CD4-positive, CD25-positive, alpha-beta regulatory T cell (primary cell): ENCODE results near the gene CNOT1. TPM values are rescaled to one million over a fixed set of nuclear protein-coding genes. Genes with fewer than 3 reads are reported as not detected.

Experiments
- ATAC-seq, 2 donors: fragments of 150-1000 bp; cut with Tn5 transposase; one replicate each; pipeline ENCODE4 v1.10.0; 2021; ENCODE audit warnings: low read depth in 2 of 2, moderate number of reproducible peaks in 2 of 2, moderate library complexity in 1 of 2
- DNase-seq, 3 donors: peaks; one replicate each; pipeline versions ENCODE4 v3.0.0 to v3.0.0-alpha.2; 2012 to 2022; ENCODE audit warnings: mixed read lengths in 1 of 3
- H3K27ac ChIP-seq: one replicate; pipeline ENCODE4 v1.7.0; 2013; ENCODE audit warnings: mild to moderate bottlenecking, low read length; ENCODE audit not compliant: insufficient read depth, poor library complexity, severe bottlenecking
- H3K27me3 ChIP-seq: one replicate; pipeline ENCODE4 v1.7.0; 2013; ENCODE audit warnings: low read length; ENCODE audit not compliant: control insufficient read depth, insufficient read depth
- H3K36me3 ChIP-seq: one replicate; pipeline ENCODE4 v1.7.0; 2013; ENCODE audit warnings: mild to moderate bottlenecking, low read length, moderate library complexity; ENCODE audit not compliant: control insufficient read depth, insufficient read depth
- H3K4me1 ChIP-seq: 2 replicates; pipeline ENCODE4 v1.7.0; 2013; ENCODE audit warnings: mild to moderate bottlenecking, low read length; ENCODE audit not compliant: insufficient read depth, control insufficient read depth, poor library complexity, severe bottlenecking
- H3K4me3 ChIP-seq: one replicate; pipeline ENCODE4 v1.7.0; 2013; ENCODE audit warnings: low read depth, mild to moderate bottlenecking, low read length, moderate library complexity
- H3K9me3 ChIP-seq, 2 experiments: 1 replicate in 1 of 2; 2 replicates in 1 of 2; pipeline ENCODE4 v1.7.0; 2013; ENCODE audit warnings: low read length in 2 of 2, mild to moderate bottlenecking in 1 of 2, moderate library complexity in 1 of 2; ENCODE audit not compliant: control insufficient read depth in 2 of 2
- H3K27ac Mint-ChIP-seq, 3 donors: one replicate each; pipeline ENCODE4 v1.8.0; 2020 to 2022; ENCODE audit warnings: mild to moderate bottlenecking in 3 of 3, mixed read lengths in 3 of 3, moderate library complexity in 2 of 3
- H3K27me3 Mint-ChIP-seq: one replicate; pipeline ENCODE4 v1.8.0; 2022; ENCODE audit warnings: mild to moderate bottlenecking, mixed read lengths
- H3K36me3 Mint-ChIP-seq: one replicate; pipeline ENCODE4 v1.8.0; 2020; ENCODE audit warnings: mixed read lengths
- H3K4me1 Mint-ChIP-seq, 4 donors: one replicate each; pipeline ENCODE4 v1.8.0; 2020 to 2022; ENCODE audit warnings: mixed read lengths in 4 of 4, mild to moderate bottlenecking in 1 of 4
- H3K4me3 Mint-ChIP-seq, 4 donors: one replicate each; pipeline ENCODE4 v1.8.0; 2020 to 2022; ENCODE audit warnings: mild to moderate bottlenecking in 4 of 4, mixed read lengths in 4 of 4, moderate library complexity in 3 of 4
- H3K9me3 Mint-ChIP-seq, 7 donors: one replicate each; pipeline ENCODE4 v1.8.0; 2020 to 2022; ENCODE audit warnings: mixed read lengths in 7 of 7, mild to moderate bottlenecking in 3 of 7, moderate library complexity in 2 of 7
- polyA plus RNA-seq, 4 donors: library from polyadenylated mRNA; unstranded; fragments of 300-500 nt; fragmentation: Illumina TruSeq; gene quantifications; one replicate each; pipeline ENCODE4 v1.2.3, GENCODE V29; 2021
- total RNA-seq: library from RNA; stranded (reverse); gene quantifications from one replicate; pipeline ENCODE4 v1.2.3, GENCODE V29; 2022

The CNOT1 gene
- total and polyA plus RNA-seq, 5 donors from 2014 or later, result 78.7 to 252 (median 87.1) TPM

- H3K4me3 ChIP-seq, result no peak overlapping the region
- ATAC-seq, result no peak
- no peaks in the 10 kb centered on the region for H3K9me3 ChIP-seq
- peaks cover 0 to 36% (median 0%) of the 10 kb centered on the region in 4 donors for H3K4me1 Mint-ChIP-seq
- DNase-seq, result no peak
- no peaks in the 10 kb centered on the region for H3K27me3 ChIP-seq
- no peak overlapping the region for H3K27ac ChIP-seq
- H3K4me3 Mint-ChIP-seq, result peak overlapping the region in 1 of 4 donors; percentile 75
- H3K36me3 Mint-ChIP-seq, result no peaks in the 10 kb centered on the region
- no peaks in the 10 kb centered on the region for H3K27me3 Mint-ChIP-seq
- peaks cover 15% of the 10 kb centered on the region for H3K4me1 ChIP-seq
- no peaks in the 10 kb centered on the region for H3K9me3 Mint-ChIP-seq
- H3K36me3 ChIP-seq, result no peaks in the 10 kb centered on the region
- H3K27ac Mint-ChIP-seq, result no peak overlapping the region
Observed at GRCh38 chr16:58497935-58498334, 131.7 kb downstream of the CNOT1 start.

GRCh38 chr16:58497468-58497867 lies 132.2 kb downstream of the CNOT1 start:
- no peaks in the 10 kb centered on the region for H3K9me3 Mint-ChIP-seq
- H3K27ac ChIP-seq, result no peak overlapping the region
- H3K27ac Mint-ChIP-seq, result no peak overlapping the region
- no peaks in the 10 kb centered on the region for H3K9me3 ChIP-seq
- no peaks in the 10 kb centered on the region for H3K27me3 Mint-ChIP-seq
- H3K4me3 Mint-ChIP-seq, result no peak overlapping the region
- DNase-seq (no peak), ATAC-seq (no peak)
- peaks cover 15% of the 10 kb centered on the region for H3K4me1 ChIP-seq
- no peak overlapping the region for H3K4me3 ChIP-seq
- peaks cover 0 to 36% (median 0%) of the 10 kb centered on the region in 4 donors for H3K4me1 Mint-ChIP-seq
- no peaks in the 10 kb centered on the region for H3K36me3 ChIP-seq
- no peaks in the 10 kb centered on the region for H3K27me3 ChIP-seq
- H3K36me3 Mint-ChIP-seq, result no peaks in the 10 kb centered on the region

- Mint-ChIP-seq H3K36me3 (no peaks in the 10 kb centered on the region), H3K27ac (peak overlapping the region in 1 of 3 donors; percentile 38)
Observed at GRCh38 chr16:58495521-58496331, 133.9 kb downstream of the CNOT1 start.

GRCh38 chr16:58494981-58495520 lies 134.6 kb downstream of the CNOT1 start:
- Mint-ChIP-seq H3K36me3 (no peaks in the 10 kb centered on the region), H3K4me1 (peaks cover 0 to 19% (median 0%) of the 10 kb centered on the region in 4 donors), H3K27me3 (no peaks in the 10 kb centered on the region), H3K9me3 (no peaks in the 10 kb centered on the region), H3K4me3 (no peak overlapping the region), H3K27ac (peak overlapping the region in 1 of 3 donors; percentile 38)
- no peak overlapping the region for H3K27ac ChIP-seq
- H3K9me3 ChIP-seq, result no peaks in the 10 kb centered on the region
- no peaks in the 10 kb centered on the region for H3K36me3 ChIP-seq
- no peaks in the 10 kb centered on the region for H3K4me1 ChIP-seq
- no peaks in the 10 kb centered on the region for H3K27me3 ChIP-seq
- peak; percentile 36 to 40 for ATAC-seq
- peak; percentile 30 to 83 (median 44) for DNase-seq
- no peak overlapping the region for H3K4me3 ChIP-seq

More at GRCh38 chr16:58495521-58496331, 133.9 kb downstream of the CNOT1 start:
- Mint-ChIP-seq H3K4me1 (peaks cover 0 to 25% (median 0%) of the 10 kb centered on the region in 4 donors), H3K4me3 (no peak overlapping the region), H3K27me3 (no peaks in the 10 kb centered on the region), H3K9me3 (no peaks in the 10 kb centered on the region)
- Histone ChIP-seq H3K4me1 (peaks cover 3% of the 10 kb centered on the region), H3K36me3 (no peaks in the 10 kb centered on the region), H3K9me3 (no peaks in the 10 kb centered on the region), H3K27me3 (no peaks in the 10 kb centered on the region), H3K4me3 (no peak overlapping the region), H3K27ac (no peak overlapping the region)
- no peak for DNase-seq
- ATAC-seq, result no peak

- Histone ChIP-seq H3K9me3 (no peaks in the 10 kb centered on the region), H3K4me3 (no peak overlapping the region), H3K27me3 (no peaks in the 10 kb centered on the region), H3K36me3 (no peaks in the 10 kb centered on the region), H3K4me1 (no peaks in the 10 kb centered on the region), H3K27ac (no peak overlapping the region)
- Mint-ChIP-seq H3K36me3 (no peaks in the 10 kb centered on the region), H3K4me3 (no peak overlapping the region), H3K4me1 (peaks cover 0 to 15% (median 0%) of the 10 kb centered on the region in 4 donors), H3K9me3 (no peaks in the 10 kb centered on the region), H3K27me3 (peaks cover 5% of the 10 kb centered on the region), H3K27ac (peak overlapping the region in 2 of 3 donors; percentile 9 to 37)
- ATAC-seq, result no peak
- no peak for DNase-seq
Observed at GRCh38 chr16:58493756-58494431, 135.7 kb downstream of the CNOT1 start.

- Mint-ChIP-seq H3K27ac (no peak overlapping the region), H3K4me3 (no peak overlapping the region), H3K27me3 (peaks cover 8% of the 10 kb centered on the region), H3K9me3 (no peaks in the 10 kb centered on the region), H3K4me1 (peaks cover 0 to 14% (median 0%) of the 10 kb centered on the region in 4 donors), H3K36me3 (no peaks in the 10 kb centered on the region)
- H3K27me3 ChIP-seq, result no peaks in the 10 kb centered on the region
- ATAC-seq (no peak), DNase-seq (no peak)
- no peak overlapping the region for H3K27ac ChIP-seq
- no peak overlapping the region for H3K4me3 ChIP-seq
- peaks cover 2% of the 10 kb centered on the region for H3K4me1 ChIP-seq
- no peaks in the 10 kb centered on the region for H3K9me3 ChIP-seq
- no peaks in the 10 kb centered on the region for H3K36me3 ChIP-seq
Observed at GRCh38 chr16:58492735-58493134, 136.9 kb downstream of the CNOT1 start.

GRCh38 chr16:58492066-58492465 lies 137.6 kb downstream of the CNOT1 start:
- no peak for ATAC-seq
- peaks cover 0 to 15% (median 0%) of the 10 kb centered on the region in 4 donors for H3K4me1 Mint-ChIP-seq
- Histone ChIP-seq H3K27ac (no peak overlapping the region), H3K4me3 (no peak overlapping the region), H3K36me3 (no peaks in the 10 kb centered on the region), H3K9me3 (no peaks in the 10 kb centered on the region), H3K4me1 (peaks cover 6% of the 10 kb centered on the region), H3K27me3 (no peaks in the 10 kb centered on the region)
- no peaks in the 10 kb centered on the region for H3K36me3 Mint-ChIP-seq
- H3K27me3 Mint-ChIP-seq, result peaks cover 9% of the 10 kb centered on the region
- no peaks in the 10 kb centered on the region for H3K9me3 Mint-ChIP-seq
- no peak for DNase-seq
- peak overlapping the region in 1 of 3 donors; percentile 91 for H3K27ac Mint-ChIP-seq
- H3K4me3 Mint-ChIP-seq, result no peak overlapping the region
